Kasumi-1 (cell line): Measurements from ENCODE around the gene CDYL.
A peak's percentile ranks its signal among the peaks of the same experiment; 100 is the strongest.
"Not testable (repeated sequence)": the region's sequence is repeated elsewhere in the genome, so short reads cannot be mapped to it uniquely, and the experiment has no call there.

Source experiments
- DNase-seq, 2 experiments: peaks; one replicate each; lab custom pipeline; 2025; lab: John Stamatoyannopoulos, UW

CDYL gene

DNA sequence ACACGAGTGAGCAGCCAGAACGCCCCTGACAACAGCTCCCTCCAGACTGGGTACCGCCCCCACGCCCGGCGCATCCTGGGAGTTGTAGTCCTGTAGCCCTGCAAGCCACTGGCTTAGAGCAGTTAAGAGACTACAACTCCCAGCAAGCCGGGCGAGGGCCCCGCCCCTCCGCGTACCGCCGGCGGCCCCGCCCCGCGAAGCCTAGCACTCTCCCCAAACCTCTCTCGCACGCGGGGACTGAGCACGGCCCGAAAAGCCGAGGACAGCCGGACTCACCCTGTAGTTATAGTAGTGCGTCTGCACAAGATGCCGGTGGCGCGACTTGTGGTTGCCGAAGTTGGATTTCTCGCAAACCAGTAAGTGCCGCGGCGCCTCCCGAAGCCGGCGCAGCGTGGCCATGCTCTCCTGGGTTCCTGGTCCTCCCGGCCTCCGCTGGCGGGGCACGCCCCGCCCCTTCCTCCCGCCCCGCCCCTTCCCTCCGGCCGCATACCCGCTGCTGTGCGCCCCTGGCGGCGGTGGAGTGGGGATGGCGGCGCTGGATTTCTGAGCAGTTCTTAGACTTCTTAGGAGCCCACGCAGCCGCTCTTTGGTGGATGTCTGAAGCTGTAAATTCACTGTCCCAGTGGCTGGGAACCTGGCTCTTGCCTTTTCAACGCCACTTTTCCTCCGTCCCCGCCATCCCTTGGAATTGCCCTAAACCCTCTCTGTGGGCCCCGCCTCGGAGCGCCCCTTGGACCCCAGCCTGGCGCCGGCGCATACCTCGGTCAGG, 227.6 kb downstream of the CDYL start, which contains the start of gene RPP40:
RPP40 (minus strand) TSS at position 434 of the 769 bp plus-strand sequence; CDS start at position 399, 35 bp downstream.
- peak; percentile 98 to 99 for DNase-seq

DNA sequence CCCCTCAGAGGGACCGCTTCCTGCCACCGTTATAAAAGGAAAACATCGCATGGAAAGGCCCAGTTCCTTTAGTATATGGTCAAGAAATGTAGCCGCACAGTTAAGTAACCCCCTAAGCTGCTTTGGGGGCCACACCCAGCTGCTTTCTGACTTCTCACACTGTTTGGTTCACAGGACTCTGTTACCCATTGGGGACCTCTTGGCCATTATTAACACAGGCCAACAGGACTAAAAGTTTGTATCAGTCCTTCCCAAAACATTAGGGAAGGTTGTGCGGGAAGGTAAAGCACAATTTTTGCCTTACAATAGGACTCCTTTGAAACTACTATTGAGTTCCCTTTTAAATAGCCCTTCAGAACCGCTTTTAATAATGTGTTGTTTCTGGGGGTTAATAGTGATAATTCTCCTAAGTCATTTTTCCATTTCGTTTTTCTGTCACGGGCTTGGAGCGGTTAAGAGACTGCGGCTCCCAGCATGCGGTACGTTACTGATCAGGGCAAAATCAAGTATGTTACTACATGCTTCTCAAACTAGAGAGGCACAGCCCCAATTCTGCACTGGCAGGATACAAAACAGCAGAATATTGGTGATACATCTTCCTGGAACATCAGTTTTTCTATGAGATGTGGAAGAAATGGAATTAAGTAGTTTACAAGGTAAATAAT, 228.3 kb downstream of the CDYL start:
- no peak for DNase-seq

DNA sequence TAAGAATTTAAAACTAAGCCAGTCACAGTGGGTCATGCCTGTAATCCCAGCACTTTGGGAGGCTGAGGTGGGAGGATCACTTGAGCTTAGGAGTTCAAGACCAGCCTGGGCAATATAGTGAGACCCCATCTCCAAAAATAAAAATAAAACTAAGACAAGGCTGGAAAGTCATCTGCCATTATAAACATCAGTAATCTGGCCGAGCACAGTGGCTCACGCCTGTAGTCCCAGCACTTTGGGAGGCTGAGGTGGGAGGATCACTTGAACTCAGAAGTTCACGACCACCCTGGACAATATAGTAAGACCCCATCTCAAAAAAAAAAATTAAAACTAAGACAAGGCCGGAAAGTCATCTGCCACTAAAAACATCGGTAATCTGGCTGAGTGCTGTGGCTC, 228.8 kb downstream of the CDYL start:
- DNase-seq = not testable (repeated sequence)
